Smooth muscle cell (in vitro differentiated cells): ENCODE results near the gene C1orf232. TPM values are rescaled to one million over a fixed set of nuclear protein-coding genes. Genes with fewer than 3 reads are reported as not detected.

Source experiments
- DNase-seq: peaks from one replicate; lab custom pipeline; 2025; ENCODE audit not compliant: unreplicated experiment; lab: John Stamatoyannopoulos, UW
- H2AFZ ChIP-seq: fragments of 200-600 bp; sonication (generic); 2 replicates; pipeline ENCODE4 v1.6.0; 2016; ENCODE audit warnings: antibody characterized with exemption, low read depth, mild to moderate bottlenecking
- H3F3A ChIP-seq: fragments of 200-600 bp; sonication (generic); 2 replicates; pipeline ENCODE4 v1.6.0; 2017; ENCODE audit warnings: antibody characterized with exemption, low read depth
- H3K27ac ChIP-seq: fragments of 200-600 bp; sonication (generic); 2 replicates; pipeline ENCODE4 v1.5.1; 2016; ENCODE audit warnings: low read depth, mild to moderate bottlenecking
- H3K27me3 ChIP-seq: fragments of 200-600 bp; sonication (generic); 2 replicates; pipeline ENCODE4 v1.6.1; 2016; ENCODE audit warnings: low read depth, mild to moderate bottlenecking
- H3K36me3 ChIP-seq: fragments of 200-600 bp; sonication (generic); 2 replicates; pipeline ENCODE4 v1.5.1; 2016; ENCODE audit warnings: low read depth
- H3K4me1 ChIP-seq: fragments of 200-600 bp; sonication (generic); 2 replicates; pipeline ENCODE4 v1.5.1; 2016; ENCODE audit warnings: low read depth
- H3K4me2 ChIP-seq: fragments of 200-600 bp; sonication (generic); 2 replicates; pipeline ENCODE4 v1.6.0; 2016; ENCODE audit warnings: mild to moderate bottlenecking
- H3K4me3 ChIP-seq: fragments of 200-600 bp; sonication (generic); 2 replicates; pipeline ENCODE4 v1.5.1; 2016; ENCODE audit warnings: mild to moderate bottlenecking
- H3K79me2 ChIP-seq: fragments of 200-600 bp; sonication (generic); 2 replicates; pipeline ENCODE4 v1.6.0; 2016; ENCODE audit warnings: low read depth, mild to moderate bottlenecking
- H3K9ac ChIP-seq: fragments of 200-600 bp; sonication (generic); 2 replicates; pipeline ENCODE4 v1.6.0; 2016; ENCODE audit warnings: low read depth
- H3K9me3 ChIP-seq: fragments of 200-600 bp; sonication (generic); replicated peaks from 2 replicates; pipeline ENCODE4 v1.5.1; 2016; ENCODE audit warnings: low read depth
- H4K20me1 ChIP-seq: fragments of 200-600 bp; sonication (generic); 2 replicates; pipeline ENCODE4 v1.6.0; 2016; ENCODE audit warnings: low read depth
- CTCF ChIP-seq: fragments of 200-600 bp; sonication (generic); IDR thresholded peaks from 2 replicates; pipeline ENCODE4 v1.5.1; 2017; ENCODE audit warnings: borderline replicate concordance, mild to moderate bottlenecking, antibody characterized with exemption; ENCODE audit not compliant: insufficient read depth, poor library complexity, severe bottlenecking
- WGBS: methylation state at CpG from one replicate; pipeline ENCODE4 v1.1.7; 2016; ENCODE audit warnings: low lambda C conversion rate; 5-methylcytosine and 5-hydroxymethylcytosine counted together
- polyA plus RNA-seq: library from polyadenylated mRNA; unstranded; fragments of >200 nt; fragmentation: Nextera tagmentation; extraction: Ambion mirVana; gene quantifications from 2 replicates; pipeline ENCODE4 v1.2.1, GENCODE V29; 2016
- total RNA-seq: library from RNA; depleted of rRNA; stranded (reverse); fragments of >200 nt; gene quantifications from 2 replicates; pipeline ENCODE4 v1.2.3, GENCODE V29; 2014

The C1orf232 gene
- total and polyA plus RNA-seq, 2 experiments from 2014 or later, result not detected

GRCh38 chr1:26197813-26198212 lies 29.1 kb upstream of the C1orf232 start:
- H2AFZ ChIP-seq, result no peak overlapping the region
- WGBS, result 83% methylated on average over 8 of the region's 11 CpGs
- H3K9me3 ChIP-seq, result no peaks in the 10 kb centered on the region
- H3K27me3 ChIP-seq, result no peaks in the 10 kb centered on the region
- H3F3A ChIP-seq, result no peaks in the 10 kb centered on the region
- DNase-seq, result no peak
- no peaks in the 10 kb centered on the region for H3K79me2 ChIP-seq
- no peak overlapping the region for H3K4me2 ChIP-seq
- H3K4me3 ChIP-seq, result no peak overlapping the region
- no peak overlapping the region for H3K9ac ChIP-seq
- no peak for TF ChIP-seq CTCF
- no peaks in the 10 kb centered on the region for H3K36me3 ChIP-seq
- H4K20me1 ChIP-seq, result no peaks in the 10 kb centered on the region
- H3K4me1 ChIP-seq, result no peaks in the 10 kb centered on the region
- H3K27ac ChIP-seq, result no peak overlapping the region

GRCh38 chr1:26197301-26197700 lies 28.5 kb upstream of the C1orf232 start:
- Histone ChIP-seq H3K27ac (no peak overlapping the region), H3K4me2 (no peak overlapping the region), H2AFZ (no peak overlapping the region), H3F3A (no peaks in the 10 kb centered on the region), H3K4me3 (no peak overlapping the region), H3K9ac (no peak overlapping the region), H3K4me1 (no peaks in the 10 kb centered on the region), H4K20me1 (no peaks in the 10 kb centered on the region), H3K36me3 (no peaks in the 10 kb centered on the region), H3K27me3 (no peaks in the 10 kb centered on the region), H3K79me2 (no peaks in the 10 kb centered on the region), H3K9me3 (no peaks in the 10 kb centered on the region)
- no peak for TF ChIP-seq CTCF
- WGBS, result 94% methylated on average over 3 of the region's 3 CpGs
- DNase-seq, result no peak

- Histone ChIP-seq H3F3A (no peaks in the 10 kb centered on the region), H3K27me3 (no peaks in the 10 kb centered on the region), H3K9me3 (no peaks in the 10 kb centered on the region), H2AFZ (no peak overlapping the region), H3K9ac (no peak overlapping the region), H3K4me1 (no peaks in the 10 kb centered on the region), H4K20me1 (no peaks in the 10 kb centered on the region), H3K36me3 (no peaks in the 10 kb centered on the region), H3K79me2 (no peaks in the 10 kb centered on the region), H3K4me2 (no peak overlapping the region), H3K4me3 (no peak overlapping the region), H3K27ac (no peak overlapping the region)
- DNase-seq, result no peak
- WGBS, result 96% methylated on average over 3 of the region's 3 CpGs
- TF ChIP-seq CTCF, result no peak
Measured at GRCh38 chr1:26195805-26196204, 27.0 kb upstream of the C1orf232 start.

- Histone ChIP-seq H3K36me3 (no peaks in the 10 kb centered on the region), H4K20me1 (no peaks in the 10 kb centered on the region), H3F3A (no peaks in the 10 kb centered on the region), H3K4me3 (no peak overlapping the region), H2AFZ (no peak overlapping the region), H3K27ac (no peak overlapping the region), H3K79me2 (no peaks in the 10 kb centered on the region), H3K9me3 (no peaks in the 10 kb centered on the region), H3K4me1 (no peaks in the 10 kb centered on the region), H3K4me2 (no peak overlapping the region), H3K9ac (no peak overlapping the region), H3K27me3 (no peaks in the 10 kb centered on the region)
- 85% methylated on average over 3 of the region's 3 CpGs for WGBS
- TF ChIP-seq CTCF, result no peak
- no peak for DNase-seq
Measured at GRCh38 chr1:26191739-26192138, 23.0 kb upstream of the C1orf232 start.
